Neuronal stem cell (in vitro differentiated cells): Measurements from ENCODE around the gene NDUFA7.

ENCODE experiments used
- DNase-seq: peaks from one replicate; pipeline ENCODE4 v3.0.0-alpha.2; 2013; ENCODE audit warnings: low spot score
- H2AFZ ChIP-seq: one replicate; pipeline ENCODE4 v1.6.1; 2013; ENCODE audit warnings: mild to moderate bottlenecking, low read length, inconsistent platforms
- H2AK5ac ChIP-seq: 2 replicates; pipeline ENCODE4 v1.6.1; 2013; ENCODE audit warnings: low read depth, mild to moderate bottlenecking, inconsistent platforms, low read length, moderate library complexity, mixed read lengths
- H2BK120ac ChIP-seq: 2 replicates; pipeline ENCODE4 v1.6.1; 2013; ENCODE audit warnings: low read depth, mild to moderate bottlenecking, inconsistent platforms, low read length, moderate library complexity, mixed read lengths
- H2BK12ac ChIP-seq: one replicate; pipeline ENCODE4 v1.6.1; 2013; ENCODE audit warnings: low read length, inconsistent platforms
- H2BK15ac ChIP-seq: 2 replicates; pipeline ENCODE4 v1.6.1; 2013; ENCODE audit warnings: mild to moderate bottlenecking, low read length, inconsistent platforms, mixed read lengths
- H2BK5ac ChIP-seq: one replicate; pipeline ENCODE4 v1.6.1; 2013; ENCODE audit warnings: inconsistent platforms, mild to moderate bottlenecking, low read length, moderate library complexity
- H3K14ac ChIP-seq: one replicate; pipeline ENCODE4 v1.6.1; 2013; ENCODE audit warnings: low read length, inconsistent platforms
- H3K18ac ChIP-seq: 2 replicates; pipeline ENCODE4 v1.6.1; 2013; ENCODE audit warnings: low read length, inconsistent platforms
- H3K23ac ChIP-seq: 2 replicates; pipeline ENCODE4 v1.6.1; 2013; ENCODE audit warnings: low read depth, mild to moderate bottlenecking, mixed read lengths, low read length, inconsistent platforms; ENCODE audit not compliant: poor library complexity
- H3K27ac ChIP-seq: replicated peaks from 3 replicates; pipeline ENCODE4 v1.5.1; 2013; ENCODE audit warnings: low read length, inconsistent platforms
- H3K27me3 ChIP-seq, 3 experiments: 2 replicates each; pipeline ENCODE4 v1.6.1; 2013; ENCODE audit warnings: low read length in 3 of 3, mild to moderate bottlenecking in 2 of 3, inconsistent platforms in 1 of 3, low read depth in 1 of 3, mixed read lengths in 1 of 3, moderate library complexity in 1 of 3; ENCODE audit not compliant: control insufficient read depth in 3 of 3, insufficient read depth in 3 of 3
- H3K36me3 ChIP-seq, 2 donors: replicated peaks in 1 of 2; 2 replicates each; pipeline ENCODE4 v1.6.1; 2013; ENCODE audit warnings: low read length in 2 of 2; ENCODE audit not compliant: control insufficient read depth in 2 of 2, insufficient read depth in 2 of 2
- H3K4ac ChIP-seq: 2 replicates; pipeline ENCODE4 v1.6.1; 2013; ENCODE audit warnings: inconsistent platforms, mild to moderate bottlenecking, low read length, moderate library complexity
- H3K4me1 ChIP-seq, 2 donors: 1 replicate in 1 of 2; 2 replicates in 1 of 2; pipeline ENCODE4 v1.6.1; 2013; ENCODE audit warnings: low read length in 2 of 2, low read depth in 1 of 2; ENCODE audit not compliant: control insufficient read depth in 2 of 2, insufficient read depth in 1 of 2
- H3K4me2 ChIP-seq: one replicate; pipeline ENCODE4 v1.6.1; 2013; ENCODE audit warnings: mild to moderate bottlenecking, low read length, inconsistent platforms; ENCODE audit not compliant: insufficient read depth, poor library complexity, severe bottlenecking
- H3K4me3 ChIP-seq, 2 donors: 2 replicates each; pipeline ENCODE4 v1.5.1; 2013; ENCODE audit warnings: low read length in 2 of 2, mild to moderate bottlenecking in 2 of 2, inconsistent platforms in 1 of 2, moderate library complexity in 1 of 2
- H3K79me1 ChIP-seq: one replicate; pipeline ENCODE4 v1.6.1; 2013; ENCODE audit warnings: low read depth, mild to moderate bottlenecking, inconsistent platforms, low read length, moderate library complexity
- H3K9ac ChIP-seq: one replicate; pipeline ENCODE4 v1.6.1; 2013; ENCODE audit warnings: mild to moderate bottlenecking, low read depth, low read length, inconsistent platforms; ENCODE audit not compliant: poor library complexity
- H3K9me3 ChIP-seq, 2 donors: replicated peaks in 1 of 2; 2 replicates each; pipeline versions ENCODE3 to v1.6.1; 2013; ENCODE audit warnings: low read length in 2 of 2, mild to moderate bottlenecking in 2 of 2, inconsistent platforms in 1 of 2, low read depth in 1 of 2, mixed read lengths in 1 of 2, moderate library complexity in 1 of 2; ENCODE audit not compliant: control insufficient read depth in 2 of 2, insufficient read depth in 1 of 2
- H4K8ac ChIP-seq: one replicate; pipeline ENCODE4 v1.6.1; 2013; ENCODE audit warnings: low read depth, mild to moderate bottlenecking, inconsistent platforms, low read length, moderate library complexity
- H4K91ac ChIP-seq: one replicate; pipeline ENCODE4 v1.6.1; 2013; ENCODE audit warnings: low read length, low read depth, mild to moderate bottlenecking, inconsistent platforms; ENCODE audit not compliant: poor library complexity
- WGBS, 2 donors: extraction: QIAGEN DNeasy Blood & Tissue Kit; methylation state at CpG; one replicate each; pipeline ENCODE4 v1.1.7; 2013; ENCODE audit warnings: missing lambda C conversion rate in 2 of 2, mixed read lengths in 1 of 2; ENCODE audit not compliant: insufficient read length in 2 of 2, insufficient replicate concordance in 1 of 2; ENCODE audit errors: extremely low coverage in 2 of 2; 5-methylcytosine and 5-hydroxymethylcytosine counted together

The NDUFA7 gene

DNA sequence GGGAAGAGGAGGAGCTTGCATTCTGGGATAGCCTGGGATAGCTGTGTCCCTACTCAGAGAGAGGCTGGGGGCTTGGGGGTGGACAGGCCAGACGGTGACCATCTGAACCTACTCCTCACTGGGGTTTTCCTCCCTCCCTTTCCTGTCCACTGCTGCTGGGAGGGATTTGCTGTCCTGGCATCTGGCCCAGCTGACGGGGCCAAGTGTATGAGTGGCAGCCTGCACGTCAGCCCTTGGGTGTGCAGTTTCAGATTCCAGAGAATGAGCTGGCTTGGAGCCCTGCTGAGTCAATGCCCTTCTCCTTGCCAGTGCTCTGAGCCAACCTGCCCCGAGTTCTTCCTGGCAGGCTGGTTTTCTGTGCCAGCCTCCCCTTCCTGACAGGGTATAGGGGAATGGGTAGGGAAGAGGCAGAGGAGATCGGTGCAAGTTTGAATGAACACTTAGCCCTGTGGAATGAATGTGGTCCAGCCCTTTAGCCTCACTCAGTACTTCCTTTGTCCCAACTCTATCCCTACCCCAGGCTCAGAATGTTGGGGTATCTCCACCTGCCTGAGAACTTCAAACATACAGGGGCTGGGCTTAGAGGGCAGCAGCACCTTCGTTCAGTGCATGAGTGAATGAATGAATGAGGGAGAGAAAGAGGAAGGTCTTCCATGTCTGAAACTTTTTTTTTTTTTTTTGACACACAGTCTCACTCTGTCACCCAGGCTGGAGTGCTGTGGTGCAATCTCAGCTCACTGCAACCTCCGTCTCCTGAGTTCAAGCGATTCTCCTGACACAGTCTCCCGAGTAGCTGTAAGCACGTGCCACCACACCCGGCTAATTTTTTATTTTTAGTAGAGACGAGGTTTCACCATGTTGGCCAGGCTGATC lies 41.0 kb upstream of the NDUFA7 start:
- H3K23ac ChIP-seq = no peak overlapping the region
- DNase-seq = no peak
- no peak overlapping the region for H3K27ac ChIP-seq
- H2BK15ac ChIP-seq = no peak overlapping the region
- no peak overlapping the region for H2BK5ac ChIP-seq
- no CpG with 5 or more reads among the region's 12 CpGs for WGBS, 2 donors
- peaks cover 9% of the 10 kb centered on the region in 2 donors for H3K4me1 ChIP-seq
- no peak overlapping the region for H2BK12ac ChIP-seq
- H3K9me3 ChIP-seq = peaks cover 0 to 2% of the 10 kb centered on the region in 2 donors
- no peak overlapping the region for H3K4me2 ChIP-seq
- H2BK120ac ChIP-seq = no peak overlapping the region
- no peaks in the 10 kb centered on the region for H3K79me1 ChIP-seq
- H3K4ac ChIP-seq = no peak overlapping the region
- peaks cover 0 to 23% (median 23%) of the 10 kb centered on the region in 3 experiments for H3K27me3 ChIP-seq
- no peak overlapping the region for H2AK5ac ChIP-seq
- no peak overlapping the region for H3K14ac ChIP-seq
- no peak overlapping the region for H4K8ac ChIP-seq
- H3K9ac ChIP-seq = no peak overlapping the region
- H3K4me3 ChIP-seq = no peak overlapping the region
- H3K18ac ChIP-seq = peak overlapping the region; percentile 2
- no peak overlapping the region for H4K91ac ChIP-seq
- no peak overlapping the region for H2AFZ ChIP-seq
- no peaks in the 10 kb centered on the region for H3K36me3 ChIP-seq

DNA sequence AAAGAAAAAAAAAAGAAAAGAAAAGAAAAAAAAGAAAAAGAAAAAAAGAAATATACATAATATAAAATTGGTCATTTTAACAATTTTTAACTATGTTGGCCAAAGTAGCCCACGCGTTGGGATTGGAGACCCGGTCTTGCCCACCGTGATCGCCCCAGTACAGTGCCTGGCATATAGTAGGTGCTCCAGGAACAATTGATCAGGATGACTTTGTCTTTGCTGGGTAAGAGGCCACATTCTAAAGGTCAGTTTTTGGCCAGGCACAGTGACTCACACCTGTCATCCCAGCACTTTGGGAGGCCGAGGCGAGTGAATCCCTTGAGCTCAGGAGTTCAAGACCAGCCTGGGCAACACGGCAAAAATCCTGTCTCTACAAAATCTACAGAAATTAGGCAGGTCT lies 39.0 kb upstream of the NDUFA7 start:
- Histone ChIP-seq H3K14ac (no peak overlapping the region), H3K4me3 (no peak overlapping the region), H3K4me1 (peaks cover 5 to 13% of the 10 kb centered on the region in 2 donors), H3K18ac (no peak overlapping the region), H3K9me3 (peaks cover 0 to 3% of the 10 kb centered on the region in 2 donors), H3K9ac (no peak overlapping the region), H3K27ac (no peak overlapping the region), H3K4me2 (no peak overlapping the region), H2BK120ac (no peak overlapping the region), H3K4ac (no peak overlapping the region), H4K8ac (no peak overlapping the region), H2AK5ac (no peak overlapping the region), H3K79me1 (peaks cover 2% of the 10 kb centered on the region), H4K91ac (no peak overlapping the region), H2BK5ac (no peak overlapping the region), H2AFZ (no peak overlapping the region), H3K36me3 (no peaks in the 10 kb centered on the region), H2BK15ac (no peak overlapping the region), H2BK12ac (no peak overlapping the region), H3K27me3 (peaks cover 0 to 16% (median 14%) of the 10 kb centered on the region in 3 experiments), H3K23ac (no peak overlapping the region)
- WGBS, 2 donors = no CpG with 5 or more reads among the region's 8 CpGs
- DNase-seq = no peak

DNA sequence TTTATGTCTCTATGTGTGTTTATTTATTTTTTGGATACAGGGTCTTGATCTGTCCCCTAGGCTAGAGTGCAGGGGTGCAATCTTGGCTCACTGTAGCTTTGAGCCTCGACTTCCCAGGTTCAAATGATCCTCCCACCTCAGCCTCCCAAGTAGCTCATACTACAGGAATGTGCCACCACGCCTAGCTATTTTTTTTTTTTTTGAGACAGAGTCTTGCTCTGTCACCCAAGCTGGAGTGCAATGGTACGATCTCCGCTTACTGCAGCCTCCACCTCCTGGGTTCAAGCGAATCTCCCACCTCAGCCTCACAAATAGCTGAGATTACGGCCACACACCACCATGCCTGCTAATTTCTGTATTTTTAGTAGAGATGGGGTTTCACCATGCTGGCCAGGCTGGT lies 37.8 kb upstream of the NDUFA7 start:
- no peak overlapping the region for H2BK12ac ChIP-seq
- H2BK120ac ChIP-seq = no peak overlapping the region
- H2BK15ac ChIP-seq = no peak overlapping the region
- peaks cover 0 to 9% (median 7%) of the 10 kb centered on the region in 3 experiments for H3K27me3 ChIP-seq
- H3K79me1 ChIP-seq = peaks cover 2% of the 10 kb centered on the region
- no peaks in the 10 kb centered on the region for H3K36me3 ChIP-seq
- no peak overlapping the region for H3K9ac ChIP-seq
- no peak overlapping the region for H2AK5ac ChIP-seq
- no peak overlapping the region for H3K4me3 ChIP-seq
- no peak overlapping the region for H3K4ac ChIP-seq
- no peak overlapping the region for H3K18ac ChIP-seq
- no CpG with 5 or more reads among the region's 6 CpGs for WGBS, 2 donors
- H3K27ac ChIP-seq = no peak overlapping the region
- no peak overlapping the region for H3K14ac ChIP-seq
- H3K23ac ChIP-seq = no peak overlapping the region
- H3K9me3 ChIP-seq = peaks cover 0 to 3% of the 10 kb centered on the region in 2 donors
- H4K91ac ChIP-seq = no peak overlapping the region
- no peak overlapping the region for H3K4me2 ChIP-seq
- H3K4me1 ChIP-seq = peaks cover 2 to 7% of the 10 kb centered on the region in 2 donors
- H4K8ac ChIP-seq = no peak overlapping the region
- H2AFZ ChIP-seq = no peak overlapping the region
- no peak overlapping the region for H2BK5ac ChIP-seq
- DNase-seq = no peak

DNA sequence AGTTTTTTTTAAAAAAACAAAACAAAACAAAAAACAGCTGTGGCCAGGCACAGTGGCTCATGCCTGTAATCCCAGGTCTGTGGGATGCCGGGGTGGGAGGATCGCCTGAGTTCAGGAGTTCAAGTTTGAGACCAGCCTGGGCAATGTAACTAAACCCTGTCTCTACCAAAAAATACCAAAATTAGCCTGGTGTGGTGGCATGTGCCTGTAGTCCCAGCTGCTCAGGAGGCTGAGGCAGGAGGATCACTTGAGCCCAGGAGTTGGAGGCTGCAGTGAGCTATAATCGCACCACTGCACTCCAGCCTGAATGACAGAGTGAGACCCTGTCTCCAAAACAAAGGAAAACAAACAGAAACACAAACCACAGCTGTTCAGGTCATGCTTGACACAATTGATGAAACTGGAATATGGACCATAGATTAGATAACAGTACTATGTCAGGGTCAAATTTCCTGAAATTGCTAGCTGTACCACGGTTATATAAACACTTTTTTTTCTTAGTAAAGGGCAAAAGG lies 35.9 kb upstream of the NDUFA7 start:
- Histone ChIP-seq H4K91ac (no peak overlapping the region), H3K4me1 (peaks cover 2 to 8% of the 10 kb centered on the region in 2 donors), H3K36me3 (no peaks in the 10 kb centered on the region), H2BK15ac (no peak overlapping the region), H3K4me2 (no peak overlapping the region), H2AK5ac (no peak overlapping the region), H3K9ac (no peak overlapping the region), H3K14ac (no peak overlapping the region), H3K4me3 (no peak overlapping the region), H3K9me3 (peaks cover 0 to 3% of the 10 kb centered on the region in 2 donors), H3K18ac (no peak overlapping the region), H3K27ac (no peak overlapping the region), H3K79me1 (peaks cover 2% of the 10 kb centered on the region), H2BK5ac (no peak overlapping the region), H3K4ac (no peak overlapping the region), H4K8ac (no peak overlapping the region), H2BK120ac (no peak overlapping the region), H3K23ac (no peak overlapping the region), H3K27me3 (no peaks in the 10 kb centered on the region), H2BK12ac (no peak overlapping the region), H2AFZ (no peak overlapping the region)
- no CpG with 5 or more reads among the region's 4 CpGs for WGBS, 2 donors
- DNase-seq = no peak
